ENCODE results near the gene ERF.

GRCh38 chr19:42229855-42230351 is 25.0 kb downstream of the ERF start:
- TF ChIP-seq CTCF (IDR thresholded peaks at IDR 0.05): no peak
- no peak for TF ChIP-seq EZH2 (IDR thresholded peaks at IDR 0.05)
- no peak for TF ChIP-seq EZH2phosphoT487 (IDR thresholded peaks at IDR 0.05)
